H1 (cell line): Measurements from ENCODE around the gene CBR3. TPM values are rescaled to one million over a fixed set of nuclear protein-coding genes. Genes with fewer than 3 reads are reported as not detected.

Experiments used
- CTCF ChIA-PET: fragments of 300-600 bp; sonication (Branson Sonifier 250); formaldehyde crosslinking; loops from one replicate; lab custom pipeline; 2021; ENCODE audit not compliant: partially characterized antibody; lab: Charles Lee
- POLR2A ChIA-PET: fragments of 300-600 bp; sonication (Branson Sonifier 250); formaldehyde crosslinking; loops from one replicate; lab custom pipeline; 2021; ENCODE audit warnings: inconsistent platforms; ENCODE audit not compliant: partially characterized antibody; lab: Charles Lee
- DNase-seq, 2 experiments: peaks; one replicate each; pipeline versions ENCODE4 v3.0.0 to v3.0.0-alpha.2; 2010 to 2022; ENCODE audit warnings: low spot score in 2 of 2, low read depth in 1 of 2, mixed read lengths in 1 of 2
- FAIRE-seq: peaks from 2 replicates; lab custom pipeline; 2011; peaks lifted over from hg19 to GRCh38; lab: Jason Lieb, UNC
- H2AFZ ChIP-seq: 2 replicates; pipeline ENCODE4 v1.8.1; 2012; ENCODE audit warnings: low read length, inconsistent platforms
- H2AK5ac ChIP-seq: 2 replicates; pipeline ENCODE4 v1.6.1; 2013; ENCODE audit warnings: low read depth, low read length
- H2BK120ac ChIP-seq: replicated peaks from 2 replicates; pipeline ENCODE3; 2013; ENCODE audit warnings: low read depth, low read length, inconsistent platforms
- H2BK12ac ChIP-seq: 2 replicates; pipeline ENCODE4 v1.6.1; 2013; ENCODE audit warnings: low read depth, low read length
- H2BK15ac ChIP-seq: 2 replicates; pipeline ENCODE4 v1.6.1; 2013; ENCODE audit warnings: low read length
- H2BK20ac ChIP-seq: 2 replicates; pipeline ENCODE4 v1.6.1; 2013; ENCODE audit warnings: low read length
- H2BK5ac ChIP-seq: 2 replicates; pipeline ENCODE4 v1.6.1; 2013; ENCODE audit warnings: low read depth, low read length
- H3K14ac ChIP-seq: 2 replicates; pipeline ENCODE4 v1.6.1; 2013; ENCODE audit warnings: inconsistent platforms; ENCODE audit not compliant: insufficient read length
- H3K18ac ChIP-seq: 2 replicates; pipeline ENCODE4 v1.6.1; 2013; ENCODE audit warnings: low read length; ENCODE audit errors: extremely low read depth
- H3K23ac ChIP-seq: 2 replicates; pipeline ENCODE4 v1.6.1; 2013; ENCODE audit warnings: inconsistent platforms; ENCODE audit not compliant: insufficient read length
- H3K23me2 ChIP-seq: 2 replicates; pipeline ENCODE4 v1.6.1; 2013; ENCODE audit warnings: low read depth, low read length
- H3K27ac ChIP-seq: 2 replicates; pipeline ENCODE4 v1.6.1; 2011; ENCODE audit warnings: low read depth, low read length, inconsistent platforms
- H3K27me3 ChIP-seq, 4 experiments: replicated peaks in 1 of 4; 1 replicate in 1 of 4; 2 replicates in 3 of 4; pipeline versions ENCODE4 v1.6.1 to v1.8.1; 2011 to 2013; ENCODE audit warnings: low read length in 3 of 4, mild to moderate bottlenecking in 3 of 4, inconsistent platforms in 2 of 4, mixed read lengths in 2 of 4, moderate library complexity in 1 of 4; ENCODE audit not compliant: control insufficient read depth in 3 of 4, insufficient read depth in 3 of 4; ENCODE audit errors: extremely low read depth in 1 of 4
- H3K36me3 ChIP-seq, 4 experiments: 2 replicates each; pipeline versions ENCODE4 v1.6.1 to v1.8.1; 2011 to 2013; ENCODE audit warnings: mild to moderate bottlenecking in 4 of 4, low read length in 3 of 4, moderate library complexity in 2 of 4, control low read depth in 1 of 4, inconsistent platforms in 1 of 4; ENCODE audit not compliant: insufficient read depth in 4 of 4, control insufficient read depth in 2 of 4
- H3K4ac ChIP-seq: replicated peaks from 2 replicates; pipeline ENCODE3; 2013; ENCODE audit warnings: low read length, low read depth, mixed read lengths, inconsistent platforms; ENCODE audit not compliant: insufficient read length
- H3K4me1 ChIP-seq, 4 experiments: replicated peaks in 1 of 4; 1 replicate in 1 of 4; 2 replicates in 3 of 4; pipeline versions ENCODE4 v1.6.1 to v1.8.1; 2011 to 2013; ENCODE audit warnings: low read length in 3 of 4, inconsistent platforms in 2 of 4, mixed read lengths in 1 of 4; ENCODE audit not compliant: insufficient read depth in 4 of 4, control insufficient read depth in 3 of 4
- H3K4me2 ChIP-seq, 2 experiments: 2 replicates each; pipeline versions ENCODE4 v1.6.1 to v1.8.1; 2011 to 2013; ENCODE audit warnings: low read depth in 2 of 2, low read length in 2 of 2, control low read depth in 1 of 2, inconsistent platforms in 1 of 2, mild to moderate bottlenecking in 1 of 2; ENCODE audit not compliant: insufficient read depth in 1 of 2
- H3K4me3 ChIP-seq, 4 experiments: fragments of 200-600, 300-600 bp in 1 of 4; sonication (generic), shearing (Covaris generic), sonication (Bioruptor Twin) in 1 of 4; 2 replicates each; pipeline versions ENCODE4 v1.5.1 to v1.8.1; 2011 to 2016; ENCODE audit warnings: low read length in 4 of 4, low read depth in 3 of 4, control low read depth in 2 of 4, inconsistent platforms in 2 of 4, mild to moderate bottlenecking in 2 of 4, mixed read lengths in 1 of 4, moderate library complexity in 1 of 4; ENCODE audit not compliant: insufficient read depth in 2 of 4; ENCODE audit errors: extremely low read depth in 1 of 4
- H3K56ac ChIP-seq: replicated peaks from 2 replicates; pipeline ENCODE3; 2013; ENCODE audit warnings: low read depth, mild to moderate bottlenecking, mixed read lengths, low read length, inconsistent platforms; ENCODE audit not compliant: insufficient read length
- H3K79me1 ChIP-seq: 2 replicates; pipeline ENCODE4 v1.6.1; 2013; ENCODE audit warnings: low read depth, low read length, control low read depth
- H3K79me2 ChIP-seq, 2 experiments: 2 replicates each; pipeline versions ENCODE4 v1.6.1 to v1.8.1; 2012 to 2013; ENCODE audit warnings: low read length in 2 of 2, mild to moderate bottlenecking in 2 of 2, inconsistent platforms in 1 of 2; ENCODE audit not compliant: insufficient read depth in 2 of 2, control insufficient read depth in 1 of 2
- H3K9ac ChIP-seq, 4 experiments: replicated peaks in 1 of 4; 1 replicate in 1 of 4; 2 replicates in 3 of 4; pipeline versions ENCODE4 v1.6.1 to v1.8.1; 2011 to 2013; ENCODE audit warnings: low read depth in 3 of 4, low read length in 3 of 4, control low read depth in 2 of 4, mild to moderate bottlenecking in 2 of 4, moderate library complexity in 2 of 4, inconsistent platforms in 1 of 4; ENCODE audit errors: extremely low read depth in 1 of 4
- H3K9me3 ChIP-seq, 2 experiments: 2 replicates each; pipeline versions ENCODE4 v1.6.1 to v1.8.1; 2012 to 2013; ENCODE audit warnings: mild to moderate bottlenecking in 2 of 2, moderate library complexity in 2 of 2, control low read depth in 1 of 2, inconsistent platforms in 1 of 2, low read depth in 1 of 2, low read length in 1 of 2, mixed read lengths in 1 of 2; ENCODE audit not compliant: insufficient read depth in 2 of 2
- H4K20me1 ChIP-seq, 2 experiments: replicated peaks in 1 of 2; 2 replicates each; pipeline versions ENCODE3 to v1.8.1; 2011 to 2013; ENCODE audit warnings: inconsistent platforms in 2 of 2, low read length in 2 of 2, mild to moderate bottlenecking in 1 of 2; ENCODE audit not compliant: insufficient read depth in 2 of 2, control insufficient read depth in 1 of 2
- H4K5ac ChIP-seq: 2 replicates; pipeline ENCODE4 v1.6.1; 2013; ENCODE audit warnings: low read length, low read depth, mixed read lengths, inconsistent platforms; ENCODE audit not compliant: insufficient read length
- H4K8ac ChIP-seq: 2 replicates; pipeline ENCODE4 v1.8.0; 2013; ENCODE audit warnings: mild to moderate bottlenecking, moderate library complexity, low read length, inconsistent platforms; ENCODE audit not compliant: insufficient read depth; ENCODE audit errors: extremely low read depth
- H4K91ac ChIP-seq: replicated peaks from 2 replicates; pipeline ENCODE3; 2013; ENCODE audit warnings: low read length, mixed read lengths, inconsistent platforms; ENCODE audit not compliant: insufficient read length
- BACH1 ChIP-seq: IDR thresholded peaks from 2 replicates; pipeline ENCODE4 v1.6.1; 2012; ENCODE audit warnings: low read length, improper control_type of control experiment
- CBX5 ChIP-seq: fragments of 300-800, 300-1000 bp; sonication (generic); IDR thresholded peaks from 2 replicates; pipeline ENCODE4 v1.7.1; 2016; ENCODE audit warnings: antibody characterized with exemption, low read length, low read depth
- CBX8 ChIP-seq: fragments of 300-800, 300-1000 bp; sonication (generic); IDR thresholded peaks from 2 replicates; pipeline ENCODE4 v1.7.1; 2016; ENCODE audit warnings: low read depth, low read length, borderline replicate concordance
- CEBPB ChIP-seq: IDR thresholded peaks from 2 replicates; pipeline ENCODE4 v1.6.1; 2012; ENCODE audit warnings: low read depth, low read length
- EGR1 ChIP-seq: IDR thresholded peaks from 2 replicates; pipeline ENCODE4 v1.6.1; 2011; ENCODE audit warnings: low read depth, low read length, borderline replicate concordance
- JUN ChIP-seq: IDR thresholded peaks from 2 replicates; pipeline ENCODE4 v1.6.1; 2011; ENCODE audit warnings: low read depth, mild to moderate bottlenecking, improper control_type of control experiment, low read length
- RFX5 ChIP-seq: IDR thresholded peaks from 2 replicates; pipeline ENCODE4 v1.6.1; 2011; ENCODE audit warnings: low read depth, low read length, improper control_type of control experiment, borderline replicate concordance
- SUZ12 ChIP-seq: fragments of 200-600 bp; sonication (generic); IDR thresholded peaks from 2 replicates; pipeline ENCODE4 v1.6.1; 2012; ENCODE audit warnings: mild to moderate bottlenecking, inconsistent platforms, low read length, moderate library complexity, mixed read lengths
- TEAD4 ChIP-seq: IDR thresholded peaks from 2 replicates; pipeline ENCODE4 v1.6.1; 2012; ENCODE audit warnings: low read depth, low read length, inconsistent platforms, mixed read lengths
- YY1 ChIP-seq: IDR thresholded peaks from 2 replicates; pipeline ENCODE4 v1.6.1; 2011; ENCODE audit warnings: low read depth, mild to moderate bottlenecking, low read length
- ZNF274 ChIP-seq: IDR thresholded peaks from 2 replicates; pipeline ENCODE4 v1.7.0; 2012; ENCODE audit warnings: low read length, borderline replicate concordance; ENCODE audit errors: extremely low read depth
- WGBS, 2 experiments: shearing (Covaris generic) in 1 of 2; methylation state at CpG; one replicate each; pipeline versions ENCODE4 v1.1.6 to v1.1.7; 2013 to 2015; ENCODE audit warnings: low lambda C conversion rate in 2 of 2, mixed read lengths in 2 of 2, inconsistent platforms in 1 of 2, low coverage in 1 of 2, missing lambda C conversion rate in 1 of 2; ENCODE audit not compliant: insufficient replicate concordance in 2 of 2, insufficient coverage in 1 of 2, insufficient read length in 1 of 2; ENCODE audit errors: extremely low coverage in 1 of 2, missing lambda C conversion rate in 1 of 2; 5-methylcytosine and 5-hydroxymethylcytosine counted together
- polyA plus RNA-seq, 7 experiments: library from polyadenylated mRNA; depleted of rRNA in 3 of 7; stranded (reverse) in 5 of 7; unstranded in 2 of 7; fragments of >200 nt in 5 of 7; fragments of 200-250 nt in 2 of 7; gene quantifications; 1 replicate in 5 of 7; 2 replicates in 1 of 7; 4 replicates in 1 of 7; pipeline versions ENCODE4 v1.2.1 to v1.2.3, GENCODE V29; 2011 to 2013; ENCODE audit warnings: missing spikeins in 2 of 7, mixed read lengths in 2 of 7
- total RNA-seq: library from RNA; stranded (reverse); fragmentation: NEBNext Ultra II Directional; extraction: Animal tissue kit (Norgen Biotek cat#: 25700); gene quantifications from 2 replicates; pipeline ENCODE4 v1.2.1, GENCODE V29; 2021
- TF ChIP-seq, protein P1 (sequence below): IDR thresholded peaks from 2 replicates; pipeline ENCODE4 v1.6.1; 2012; ENCODE audit warnings: inconsistent platforms
- TF ChIP-seq, protein P2 (sequence below): IDR thresholded peaks from 2 replicates; pipeline ENCODE4 v1.6.1; 2011; ENCODE audit warnings: low read depth, mild to moderate bottlenecking, low read length; ENCODE audit not compliant: insufficient read depth

The CBR3 gene
- total and polyA plus RNA-seq, 2 of the 8 experiments (the other 6 are each of a cell fraction or from before 2014, with no cell fraction given): 1.2 to 4.3 TPM

DNA sequence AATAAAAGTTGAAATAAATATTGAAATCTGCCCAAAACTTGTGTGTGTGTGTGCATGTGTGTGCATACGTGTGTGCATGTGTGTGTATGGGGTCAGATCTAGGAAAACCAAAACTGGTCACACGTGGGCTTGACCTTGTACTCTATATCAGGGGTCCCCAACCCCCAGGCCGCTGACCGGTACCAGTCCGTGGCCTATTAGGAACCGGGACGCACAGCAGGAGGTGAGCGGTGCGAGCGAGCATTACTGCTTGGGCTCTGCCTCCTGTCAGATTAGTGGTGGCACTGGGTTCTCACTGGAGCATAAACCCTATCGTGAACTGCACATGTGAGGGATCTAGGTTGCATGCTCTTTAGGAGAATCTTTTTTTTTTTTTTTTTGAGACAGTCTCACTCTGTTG is 30.5 kb downstream of the CBR3 start:
- Histone ChIP-seq H3K4me3 (no peak overlapping the region), H3K27me3 (no peaks in the 10 kb centered on the region), H4K20me1 (no peaks in the 10 kb centered on the region), H3K79me1 (0 out of 2 replicates have a peak, but pooled peaks cover 4% of the 10 kb centered on the region), H4K91ac (no peak overlapping the region), H4K8ac (no peak overlapping the region), H3K79me2 (peaks cover 0 to 2% of the 10 kb centered on the region in 2 experiments; a peak in 1 of 4 replicates), H3K36me3 (0 out of 8 replicates have a peak, but pooled peaks cover 0 to 2% (median 0%) of the 10 kb centered on the region in 4 experiments), H3K27ac (no peak overlapping the region), H2BK120ac (no peak overlapping the region), H3K4me1 (no peaks in the 10 kb centered on the region), H2BK20ac (no peak overlapping the region), H3K9ac (no peak overlapping the region), H4K5ac (no peak overlapping the region), H3K4me2 (no peak overlapping the region), H3K4ac (no peak overlapping the region), H3K23me2 (no peaks in the 10 kb centered on the region), H2AK5ac (no peak overlapping the region), H2BK12ac (no peak overlapping the region), H2BK15ac (no peak overlapping the region), H3K9me3 (no peaks in the 10 kb centered on the region; a peak in 1 of 4 replicates), H3K56ac (no peak overlapping the region), H2BK5ac (no peak overlapping the region), H2AFZ (no peak overlapping the region), H3K14ac (no peak overlapping the region), H3K18ac (no peak overlapping the region), H3K23ac (no peak overlapping the region)
- FAIRE-seq (no peak), DNase-seq (no peak)
- TF ChIP-seq JUN: no peak
- TF ChIP-seq ZNF274: no peak
- TF ChIP-seq CBX5: no peak
- no peak for TF ChIP-seq TEAD4
- no peak for TF ChIP-seq SUZ12
- TF ChIP-seq YY1: no peak
- no peak for TF ChIP-seq CEBPB
- no peak for TF ChIP-seq EGR1
- no peak for TF ChIP-seq RFX5
- no peak for TF ChIP-seq CBX8
- TF ChIP-seq, protein P1, sequence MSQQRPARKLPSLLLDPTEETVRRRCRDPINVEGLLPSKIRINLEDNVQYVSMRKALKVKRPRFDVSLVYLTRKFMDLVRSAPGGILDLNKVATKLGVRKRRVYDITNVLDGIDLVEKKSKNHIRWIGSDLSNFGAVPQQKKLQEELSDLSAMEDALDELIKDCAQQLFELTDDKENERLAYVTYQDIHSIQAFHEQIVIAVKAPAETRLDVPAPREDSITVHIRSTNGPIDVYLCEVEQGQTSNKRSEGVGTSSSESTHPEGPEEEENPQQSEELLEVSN: no peak
- TF ChIP-seq, protein P2, sequence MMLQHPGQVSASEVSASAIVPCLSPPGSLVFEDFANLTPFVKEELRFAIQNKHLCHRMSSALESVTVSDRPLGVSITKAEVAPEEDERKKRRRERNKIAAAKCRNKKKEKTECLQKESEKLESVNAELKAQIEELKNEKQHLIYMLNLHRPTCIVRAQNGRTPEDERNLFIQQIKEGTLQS: no peak
- no peak for TF ChIP-seq BACH1
- 93% methylated on average over 11 of the region's 11 CpGs; no CpG with 5 or more reads in 1 of the 2 experiments for WGBS, 2 experiments
- POLR2A ChIA-PET: no interaction called here
- CTCF ChIA-PET: no interaction called here
